Measurements from ENCODE around the gene DDN.

Gene DDN

DNA sequence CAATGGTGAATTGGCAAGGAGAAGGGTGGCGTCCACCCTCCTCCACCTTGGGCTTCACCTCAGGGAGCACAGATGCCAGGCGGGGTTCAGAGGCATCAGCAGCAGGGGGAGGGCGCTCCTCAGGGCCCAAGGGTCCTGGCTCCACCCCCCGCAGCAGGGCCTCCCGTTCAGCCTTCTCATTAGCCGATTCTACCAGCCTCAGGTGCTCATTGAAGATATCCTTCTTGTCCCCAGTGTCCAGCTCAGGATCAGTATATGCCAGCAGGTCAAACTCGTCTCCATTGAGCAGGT lies 38.7 kb upstream of the DDN start:
- no peak for DNase-seq (ENCODE audit: extremely low spot score)
- POLR2A ChIA-PET: interaction anchor here (1.5 kb wide), 1 partner anchor 93 kb away, joined by 6 read pairs; the partner anchor contains the start of gene TUBA1B
- TF ChIP-seq, protein P1, sequence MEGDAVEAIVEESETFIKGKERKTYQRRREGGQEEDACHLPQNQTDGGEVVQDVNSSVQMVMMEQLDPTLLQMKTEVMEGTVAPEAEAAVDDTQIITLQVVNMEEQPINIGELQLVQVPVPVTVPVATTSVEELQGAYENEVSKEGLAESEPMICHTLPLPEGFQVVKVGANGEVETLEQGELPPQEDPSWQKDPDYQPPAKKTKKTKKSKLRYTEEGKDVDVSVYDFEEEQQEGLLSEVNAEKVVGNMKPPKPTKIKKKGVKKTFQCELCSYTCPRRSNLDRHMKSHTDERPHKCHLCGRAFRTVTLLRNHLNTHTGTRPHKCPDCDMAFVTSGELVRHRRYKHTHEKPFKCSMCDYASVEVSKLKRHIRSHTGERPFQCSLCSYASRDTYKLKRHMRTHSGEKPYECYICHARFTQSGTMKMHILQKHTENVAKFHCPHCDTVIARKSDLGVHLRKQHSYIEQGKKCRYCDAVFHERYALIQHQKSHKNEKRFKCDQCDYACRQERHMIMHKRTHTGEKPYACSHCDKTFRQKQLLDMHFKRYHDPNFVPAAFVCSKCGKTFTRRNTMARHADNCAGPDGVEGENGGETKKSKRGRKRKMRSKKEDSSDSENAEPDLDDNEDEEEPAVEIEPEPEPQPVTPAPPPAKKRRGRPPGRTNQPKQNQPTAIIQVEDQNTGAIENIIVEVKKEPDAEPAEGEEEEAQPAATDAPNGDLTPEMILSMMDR (IDR thresholded peaks at IDR 0.05; ENCODE audit: control extremely low read depth, extremely low read depth, low read depth, missing control alignments): no peak
- CTCF ChIA-PET: interaction anchor here (1.0 to 12.3 kb wide), 11 partner anchors 10 to 184 kb away, joined by 3 to 203 read pairs (median 6); partner anchors contain the start of gene PRKAG1

DNA sequence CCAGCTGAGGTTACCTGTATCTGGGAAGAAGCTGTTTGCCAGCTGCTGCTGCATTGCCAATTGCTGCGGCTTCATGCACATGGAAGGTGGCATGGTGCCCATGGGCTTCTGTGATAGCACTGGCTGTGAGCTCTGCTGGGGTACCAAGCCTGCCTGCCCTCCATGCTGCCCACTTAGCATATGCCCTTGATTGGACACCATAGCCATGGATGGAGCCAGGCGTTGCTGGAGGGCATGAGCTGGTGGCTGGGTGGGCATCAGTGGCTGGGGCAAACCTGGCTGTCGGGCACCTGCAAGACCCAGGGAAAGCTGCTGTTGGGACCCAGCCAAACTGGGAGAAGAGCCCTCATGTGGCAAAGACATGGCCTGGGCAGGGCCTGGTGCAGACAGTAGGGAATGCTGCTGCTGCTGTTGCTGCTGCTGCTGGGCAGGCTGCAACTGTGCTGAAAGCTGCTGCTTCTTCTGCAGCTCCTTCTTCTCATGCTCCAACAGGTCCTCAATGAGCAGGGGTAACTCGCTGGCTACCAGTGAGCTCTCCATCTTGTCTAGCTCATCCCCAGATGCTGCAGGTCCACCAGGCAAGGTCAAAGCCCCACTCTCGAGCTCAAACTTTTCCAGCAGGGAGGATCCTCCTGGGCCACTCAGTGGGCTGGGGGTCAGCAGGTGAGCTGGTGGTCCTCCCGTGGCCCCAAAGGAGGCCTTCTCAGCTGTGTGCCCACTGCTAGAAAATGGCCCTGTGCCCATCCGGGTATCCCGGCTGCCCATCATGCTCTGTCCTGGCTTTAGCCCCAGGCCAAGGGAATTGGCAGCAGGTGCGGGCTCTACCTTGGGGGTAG lies 38.2 kb upstream of the DDN start:
- CTCF ChIA-PET: interaction anchor here (0.9 to 18.9 kb wide), 12 partner anchors 3 to 183 kb away, joined by 3 to 203 read pairs (median 8); no protein-coding TSS in a partner anchor
- TF ChIP-seq, protein P1 (IDR thresholded peaks at IDR 0.05; ENCODE audit: control extremely low read depth, extremely low read depth, low read depth, missing control alignments): no peak
- no peak for DNase-seq (ENCODE audit: extremely low spot score)
- POLR2A ChIA-PET: interaction anchor here (0.7 to 1.5 kb wide), 2 partner anchors 22 to 94 kb away, joined by 3 to 6 read pairs; partner anchors contain the start of gene TUBA1B

DNA sequence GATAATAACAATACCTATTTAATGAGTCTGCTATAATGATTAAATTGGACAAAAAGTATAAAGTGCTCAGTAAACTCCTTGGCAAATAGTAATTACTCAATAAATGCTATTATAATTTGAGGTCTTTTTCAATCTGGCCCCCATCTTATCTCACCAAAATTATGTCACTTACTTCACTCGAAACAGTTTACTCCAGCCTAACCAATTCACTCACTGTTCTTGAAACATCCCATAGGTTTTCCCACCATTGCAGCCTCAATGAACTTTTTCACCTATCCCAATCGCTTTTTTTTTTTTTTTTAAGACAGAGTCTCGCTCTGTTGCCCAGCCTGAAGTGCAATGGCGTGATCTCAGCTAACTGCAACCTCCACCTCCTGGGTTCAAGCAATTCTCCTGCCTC lies 36.9 kb upstream of the DDN start:
- ChIA-PET CTCF (interaction anchor here (1.2 to 18.9 kb wide), 5 partner anchors 5 to 52 kb away, joined by 4 to 203 read pairs (median 25); no protein-coding TSS in a partner anchor), POLR2A (no interaction called here)

DNA sequence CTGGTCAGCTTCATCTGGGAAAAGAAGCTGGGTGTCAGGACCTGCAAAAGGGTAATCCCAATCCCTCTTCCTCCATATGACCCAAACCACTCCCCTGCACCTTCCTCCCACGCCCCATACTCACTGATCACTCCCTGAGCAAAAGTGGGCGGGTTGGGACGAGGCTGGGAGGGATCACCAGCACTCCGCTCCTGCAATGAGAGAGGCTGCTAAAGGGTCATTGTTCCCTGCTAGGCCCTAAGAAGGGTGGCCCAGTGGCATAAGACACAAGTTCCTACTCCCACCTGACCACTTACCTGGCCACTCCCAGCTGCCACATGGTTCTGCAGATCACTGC lies 35.1 kb upstream of the DDN start:
- TF ChIP-seq, protein P1 (IDR thresholded peaks at IDR 0.05; ENCODE audit: control extremely low read depth, extremely low read depth, low read depth, missing control alignments): no peak
- DNase-seq (ENCODE audit: extremely low spot score): no peak
- CTCF ChIA-PET: interaction anchor here (1.0 to 18.9 kb wide), 5 partner anchors 7 to 46 kb away, joined by 3 to 203 read pairs (median 10); no protein-coding TSS in a partner anchor
- POLR2A ChIA-PET: no interaction called here

More for the DNA sequence above, 36.9 kb upstream of the DDN start:
- DNase-seq (ENCODE audit: extremely low spot score): no peak
- TF ChIP-seq, protein P1 (IDR thresholded peaks at IDR 0.05; ENCODE audit: control extremely low read depth, extremely low read depth, low read depth, missing control alignments): no peak

DNA sequence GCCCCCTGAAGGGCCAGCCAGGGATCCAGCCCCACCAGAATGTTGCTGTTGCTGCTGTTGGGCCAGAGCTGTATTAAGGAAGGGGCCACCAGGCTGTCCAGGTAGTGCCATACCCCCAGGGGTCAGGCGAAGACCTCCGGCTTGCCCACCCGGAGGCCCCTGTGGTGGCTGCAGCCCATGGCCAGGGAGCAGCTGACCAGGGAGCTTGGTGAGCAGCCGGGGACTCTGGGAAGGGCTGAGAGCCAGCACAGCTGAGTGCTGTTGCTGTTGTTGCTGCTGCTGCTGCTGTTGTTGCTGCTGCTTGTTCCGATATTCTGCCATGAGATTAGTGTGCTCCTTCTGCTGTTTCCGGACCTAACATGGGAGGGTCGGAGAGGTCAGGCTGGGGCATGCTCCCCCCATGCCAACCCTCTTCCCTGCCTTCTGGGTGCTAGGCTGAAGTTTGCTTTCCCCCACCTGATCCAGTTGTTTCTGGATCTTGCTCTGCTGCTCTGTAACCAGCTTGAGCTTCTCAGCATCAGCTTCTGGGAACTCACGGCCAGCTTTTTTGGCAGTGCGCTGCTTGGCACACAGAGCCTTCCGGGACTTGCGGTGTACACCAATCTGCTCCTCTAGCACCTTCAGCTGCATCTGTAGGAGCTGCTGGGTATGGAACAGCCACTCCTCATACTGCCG lies 34.6 kb upstream of the DDN start:
- CTCF ChIA-PET: interaction anchor here (1.0 to 18.9 kb wide), 7 partner anchors 7 to 60 kb away, joined by 3 to 203 read pairs (median 6); no protein-coding TSS in a partner anchor

More for the DNA sequence above, 34.6 kb upstream of the DDN start:
- TF ChIP-seq, protein P1 (IDR thresholded peaks at IDR 0.05; ENCODE audit: control extremely low read depth, extremely low read depth, low read depth, missing control alignments): no peak
- POLR2A ChIA-PET: interaction anchor here (0.8 to 0.9 kb wide), 2 partner anchors 24 to 36 kb away, joined by 3 to 4 read pairs; no protein-coding TSS in a partner anchor
- DNase-seq (ENCODE audit: extremely low spot score): no peak
